Suprapubic skin (tissue), 4 donors: Measurements from ENCODE around the gene EIF2AK2.

ENCODE experiments used
- CTCF ChIP-seq, 2 donors: fragments of 200-600 bp in 1 of 2; fragments of 450-650 bp in 1 of 2; sonication (generic) in 1 of 2; IDR thresholded peaks; one replicate each; pipeline ENCODE4 v1.5.1; 2016 to 2019; ENCODE audit warnings: antibody characterized with exemption in 2 of 2, mild to moderate bottlenecking in 1 of 2, moderate library complexity in 1 of 2
- POLR2A ChIP-seq, 2 donors: fragments of 450-650 bp; IDR thresholded peaks; one replicate each; pipeline ENCODE4 v1.6.1; 2017; ENCODE audit warnings: antibody characterized with exemption in 2 of 2, mild to moderate bottlenecking in 2 of 2, moderate library complexity in 2 of 2
- POLR2AphosphoS5 ChIP-seq, 3 donors: sonication (generic); formaldehyde crosslinking; IDR thresholded peaks; one replicate each; pipeline ENCODE4 v1.6.1; 2017; ENCODE audit warnings: antibody characterized with exemption in 3 of 3

- TF ChIP-seq CTCF (IDR thresholded peaks at IDR 0.05) (no peak), POLR2AphosphoS5 (IDR thresholded peaks at IDR 0.05) (no peak), POLR2A (IDR thresholded peaks at IDR 0.05) (no peak)
These were observed 44.4 kb upstream of the EIF2AK2 start for GRCh38 chr2:37201208-37201607.
